NB4 (cell line): ENCODE data around the gene ENAH.

Experiments used
- CTCF ChIP-seq: IDR thresholded peaks from one replicate; pipeline ENCODE4 v1.5.1; 2012; ENCODE audit warnings: low read depth, low read length
- TF ChIP-seq, protein P1 (sequence below): IDR thresholded peaks from 2 replicates; pipeline ENCODE4 v1.6.1; 2011; ENCODE audit warnings: low read depth, low read length

- TF ChIP-seq, protein P1, sequence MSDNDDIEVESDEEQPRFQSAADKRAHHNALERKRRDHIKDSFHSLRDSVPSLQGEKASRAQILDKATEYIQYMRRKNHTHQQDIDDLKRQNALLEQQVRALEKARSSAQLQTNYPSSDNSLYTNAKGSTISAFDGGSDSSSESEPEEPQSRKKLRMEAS, result no peak
- no peak for TF ChIP-seq CTCF
These were observed 79.7 kb downstream of the ENAH start for GRCh38 chr1:225573216-225573615.
